Esophagus muscularis mucosa (tissue), 4 donors: ENCODE measurements around the gene KCNH4.

Source experiments
- CTCF ChIP-seq, 3 experiments: fragments of 200-600 bp in 2 of 3; fragments of 450-650 bp in 1 of 3; sonication (generic) in 2 of 3; IDR thresholded peaks; one replicate each; pipeline ENCODE4 v1.5.1; 2017 to 2019; ENCODE audit warnings: antibody characterized with exemption in 3 of 3, mild to moderate bottlenecking in 2 of 3, moderate library complexity in 1 of 3
- EP300 ChIP-seq: sonication (generic); formaldehyde crosslinking; IDR thresholded peaks from one replicate; pipeline ENCODE4 v1.6.1; 2017; ENCODE audit warnings: antibody characterized with exemption
- POLR2A ChIP-seq: fragments of 450-650 bp; IDR thresholded peaks from one replicate; pipeline ENCODE4 v1.6.1; 2017; ENCODE audit warnings: antibody characterized with exemption, moderate library complexity, mild to moderate bottlenecking, low read depth
- POLR2AphosphoS5 ChIP-seq, 2 donors: sonication (generic); formaldehyde crosslinking; IDR thresholded peaks; one replicate each; pipeline ENCODE4 v1.6.1; 2017; ENCODE audit warnings: antibody characterized with exemption in 2 of 2

GRCh38 chr17:42188749-42189650 is 8.1 kb upstream of the KCNH4 start:
- TF ChIP-seq CTCF (IDR thresholded peaks at IDR 0.05) (no peak), POLR2AphosphoS5 (IDR thresholded peaks at IDR 0.05) (no peak), EP300 (no peak), POLR2A (no peak)
